ENCODE results near the gene GPX6.
"Not testable (repeated sequence)": the region's sequence is repeated elsewhere in the genome, so short reads cannot be mapped to it uniquely, and the experiment has no call there.

GPX6 gene

GRCh38 chr6:28485482-28485881 is 30.1 kb downstream of the GPX6 start:
- no peak for DNase-seq (ENCODE audit: low read depth in 2 of 2)

GRCh38 chr6:28480253-28480932 is 35.2 kb downstream of the GPX6 start:
- no peak for DNase-seq (ENCODE audit: low read depth in 2 of 2)

GRCh38 chr6:28478518-28478917 is 37.1 kb downstream of the GPX6 start:
- DNase-seq (ENCODE audit: low read depth in 2 of 2): no peak

- no peak for DNase-seq (ENCODE audit: low read depth in 2 of 2)
Observed at GRCh38 chr6:28474441-28475219, 41.0 kb downstream of the GPX6 start.

- not testable (repeated sequence) for DNase-seq (ENCODE audit: low read depth in 2 of 2)
Observed at GRCh38 chr6:28469153-28469745, 46.3 kb downstream of the GPX6 start.

GRCh38 chr6:28468056-28468455 is 47.5 kb downstream of the GPX6 start:
- no peak for DNase-seq (ENCODE audit: low read depth in 2 of 2)

- DNase-seq (ENCODE audit: low read depth in 2 of 2): no peak
Observed at GRCh38 chr6:28462401-28462800, 53.2 kb downstream of the GPX6 start.

- DNase-seq (ENCODE audit: low read depth in 2 of 2): no peak
Observed at GRCh38 chr6:28458568-28458967, 57.0 kb downstream of the GPX6 start.
